Measurements from ENCODE around the gene VAMP2.

VAMP2 gene

GRCh38 chr17:8153957-8154607 lies 8.7 kb downstream of the VAMP2 start:
- peak; percentile 81 for DNase-seq

DNA sequence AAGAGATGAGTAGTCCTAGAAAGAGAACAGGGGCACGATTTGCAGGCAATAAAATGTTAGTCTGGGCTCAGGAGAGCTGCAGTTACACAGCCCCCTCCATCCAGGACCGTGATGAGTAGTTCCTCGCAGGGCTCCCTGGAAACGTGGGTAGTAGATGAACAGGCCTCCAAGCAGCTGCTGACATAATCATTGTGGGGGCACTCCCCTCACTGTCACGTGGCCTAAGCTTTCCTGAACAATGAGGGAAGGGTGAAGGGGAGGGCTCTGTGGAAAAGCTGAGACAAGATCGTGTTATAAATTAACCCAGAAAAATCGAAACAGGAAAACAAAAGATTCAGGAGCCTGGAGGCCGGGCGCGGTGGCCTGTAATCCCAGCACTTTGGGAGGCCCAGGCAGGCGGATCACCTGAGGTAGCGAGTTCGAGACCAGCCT lies 9.2 kb downstream of the VAMP2 start:
- peak; percentile 52 for DNase-seq

GRCh38 chr17:8153031-8153451 lies 9.7 kb downstream of the VAMP2 start:
- no peak for DNase-seq

- peak; percentile 88 for DNase-seq
These were observed 10.5 kb downstream of the VAMP2 start, which contains the start of gene PER1 for GRCh38 chr17:8152112-8152775. PER1 (minus strand) TSS chr17:8152404; CDS start chr17:8150706, 1,698 bp downstream.

DNA sequence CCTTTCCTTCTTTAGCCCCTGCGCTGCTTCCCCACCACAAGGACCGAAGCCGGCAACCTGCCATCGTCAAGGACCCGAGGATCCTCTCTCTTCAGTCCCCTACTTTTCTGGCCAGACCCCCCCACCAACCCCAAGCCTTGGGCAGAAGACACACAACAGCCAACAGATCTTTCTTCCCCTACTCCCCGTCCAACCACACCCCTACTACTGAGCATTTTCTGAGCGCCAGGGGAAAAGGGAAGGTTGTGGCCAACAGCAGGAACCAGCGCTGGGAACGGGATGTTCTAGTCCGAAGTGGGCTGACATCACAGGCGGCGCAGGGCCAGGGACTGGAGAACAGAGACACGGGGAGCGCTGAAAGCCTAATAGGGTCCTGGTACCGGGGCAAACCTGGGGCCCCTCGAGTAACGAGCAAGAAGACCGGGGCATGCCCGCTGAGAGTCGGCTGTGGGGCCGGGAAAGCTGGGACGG lies 11.1 kb downstream of the VAMP2 start:
- peak; percentile 34 for DNase-seq

- peak; percentile 82 for DNase-seq
These were observed 11.6 kb downstream of the VAMP2 start for GRCh38 chr17:8151120-8151640.

GRCh38 chr17:8150194-8151119 lies 12.3 kb downstream of the VAMP2 start:
- DNase-seq: no peak

- DNase-seq: no peak
These were observed 13.1 kb downstream of the VAMP2 start for GRCh38 chr17:8149419-8150193.

DNA sequence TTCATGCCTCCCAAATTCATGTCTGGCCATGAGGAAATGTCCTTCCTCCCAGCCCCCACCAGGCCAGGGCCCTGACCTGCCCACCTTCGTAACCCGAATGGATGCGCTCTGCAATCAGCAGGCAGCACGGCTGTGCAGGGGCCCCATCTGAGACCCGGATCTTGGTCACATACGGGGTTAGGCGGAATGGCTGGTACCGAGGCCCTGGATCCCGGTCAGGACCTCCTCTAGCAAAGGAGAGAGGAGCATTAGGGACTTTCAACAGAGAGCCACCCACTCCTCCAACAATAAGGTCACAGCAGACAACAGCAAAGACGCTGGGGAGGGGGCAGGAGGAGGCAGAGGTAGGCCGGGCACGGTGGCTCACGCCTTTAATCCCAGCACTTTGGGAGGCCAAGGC lies 14.2 kb downstream of the VAMP2 start:
- no peak for DNase-seq

GRCh38 chr17:8147805-8148404 lies 14.8 kb downstream of the VAMP2 start:
- no peak for DNase-seq

DNA sequence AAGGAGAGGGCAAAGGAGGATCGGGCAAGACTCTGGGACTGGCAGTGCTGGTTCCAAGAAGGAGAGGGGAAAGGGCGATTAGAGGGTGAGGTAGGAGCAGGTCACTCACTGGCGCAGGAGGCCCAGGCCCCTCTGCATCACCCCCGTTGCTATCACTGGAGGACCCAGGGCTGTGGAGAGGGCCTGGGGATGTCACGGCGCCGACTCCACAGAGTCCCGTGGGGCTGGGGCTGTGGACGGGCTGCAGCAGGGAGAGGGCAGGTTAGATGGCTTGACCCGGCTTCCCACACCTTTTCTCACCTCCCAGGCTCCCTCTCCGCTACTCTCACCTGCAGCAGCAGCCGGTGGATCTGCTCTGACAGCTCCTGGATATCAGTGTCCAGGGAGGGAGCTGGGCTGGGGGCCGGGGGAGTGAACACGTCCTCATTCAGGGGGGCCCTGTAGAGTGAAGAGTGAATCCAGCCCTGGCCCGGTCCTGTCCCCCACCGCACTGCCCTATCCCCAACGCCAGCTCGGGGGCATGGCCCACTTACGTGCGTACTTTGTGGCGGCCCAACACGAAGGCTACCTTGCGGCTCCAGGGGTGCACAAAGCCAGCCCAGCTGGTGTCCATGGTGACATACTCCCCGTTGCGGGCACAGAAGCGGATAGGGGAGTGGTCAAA lies 15.5 kb downstream of the VAMP2 start:
- no peak for DNase-seq

- no peak for DNase-seq
These were observed 16.2 kb downstream of the VAMP2 start for GRCh38 chr17:8146381-8147140.

GRCh38 chr17:8145811-8146210 lies 16.9 kb downstream of the VAMP2 start:
- DNase-seq: no peak

DNA sequence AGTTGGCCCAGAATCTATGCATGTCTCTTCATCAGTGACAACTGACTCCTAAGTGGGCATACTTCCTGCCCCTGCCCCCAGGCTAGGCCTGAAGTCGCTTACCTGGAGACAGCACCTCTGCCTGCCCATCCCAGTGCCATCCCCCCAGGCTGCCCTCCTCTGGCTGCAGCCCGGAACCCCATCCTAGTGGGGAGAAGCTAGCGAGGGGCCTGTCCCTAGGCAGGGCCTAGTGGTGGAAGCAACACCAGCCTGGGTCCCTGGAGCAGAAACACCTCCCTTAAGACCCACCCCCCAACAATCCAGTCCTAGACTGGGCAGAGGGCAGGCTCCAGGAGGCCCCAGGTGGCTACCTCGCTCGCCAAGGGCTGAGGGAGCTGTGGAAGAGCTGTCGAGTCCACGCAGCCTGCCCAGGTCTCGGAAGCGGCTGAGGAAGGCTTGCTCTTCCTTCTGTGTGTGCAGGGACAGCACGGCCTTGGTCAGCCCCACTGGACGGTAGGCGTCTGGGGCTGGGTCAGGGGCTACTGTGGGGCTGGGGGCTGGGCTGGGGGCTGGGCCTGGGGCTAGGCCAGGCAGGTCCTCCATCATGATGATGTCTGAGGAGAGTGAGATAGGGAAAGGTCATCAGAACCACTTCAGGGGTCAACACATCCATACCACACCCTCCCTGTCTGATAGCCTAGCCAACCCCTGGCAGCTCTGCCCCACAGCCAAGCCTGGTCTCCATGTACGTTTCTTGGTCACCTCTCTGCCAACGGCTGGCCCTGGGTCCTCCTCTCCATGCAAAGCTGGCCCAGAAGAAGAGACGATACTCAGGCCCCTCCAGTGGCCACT lies 18.1 kb downstream of the VAMP2 start:
- no peak for DNase-seq

DNA sequence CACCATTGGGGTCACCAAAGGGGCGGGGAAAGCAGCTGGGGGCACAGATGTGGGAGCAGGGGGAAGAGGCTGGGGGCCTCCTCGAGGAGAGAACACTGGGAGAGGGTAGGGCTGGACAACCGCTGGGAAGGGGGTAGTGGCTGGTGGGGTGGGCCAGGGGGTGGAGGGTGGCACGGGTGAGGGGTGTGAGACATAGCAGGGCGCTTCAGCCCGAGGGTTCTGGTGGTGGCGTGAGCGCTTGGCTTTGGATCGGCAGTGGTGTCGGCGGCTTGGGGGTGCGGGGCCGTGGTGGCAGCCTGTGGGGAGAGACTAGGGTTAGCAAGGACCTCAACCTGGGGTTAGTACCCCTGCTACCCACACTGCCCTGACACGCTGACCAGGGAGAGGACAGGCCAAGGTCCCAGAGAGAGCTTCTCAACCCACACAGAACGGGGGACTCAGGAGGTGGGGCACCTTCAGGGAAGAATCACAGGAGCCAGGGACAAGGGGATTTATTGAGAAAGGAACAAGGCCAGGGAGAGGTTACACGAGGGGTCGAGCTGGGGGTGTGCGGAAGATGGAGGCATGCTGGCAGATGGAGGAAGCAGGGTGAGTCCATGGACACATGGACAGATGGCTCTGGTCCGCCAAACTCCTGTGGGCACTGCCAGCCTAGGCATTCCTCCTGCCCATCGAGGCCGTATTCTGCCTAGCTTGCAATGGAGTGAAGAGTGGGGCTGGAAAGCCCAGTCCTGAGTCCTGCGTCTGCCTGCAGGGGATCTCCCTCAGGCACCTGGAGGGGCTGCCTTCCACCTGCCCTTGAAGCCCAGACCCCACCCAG lies 19.0 kb downstream of the VAMP2 start:
- no peak for DNase-seq

DNA sequence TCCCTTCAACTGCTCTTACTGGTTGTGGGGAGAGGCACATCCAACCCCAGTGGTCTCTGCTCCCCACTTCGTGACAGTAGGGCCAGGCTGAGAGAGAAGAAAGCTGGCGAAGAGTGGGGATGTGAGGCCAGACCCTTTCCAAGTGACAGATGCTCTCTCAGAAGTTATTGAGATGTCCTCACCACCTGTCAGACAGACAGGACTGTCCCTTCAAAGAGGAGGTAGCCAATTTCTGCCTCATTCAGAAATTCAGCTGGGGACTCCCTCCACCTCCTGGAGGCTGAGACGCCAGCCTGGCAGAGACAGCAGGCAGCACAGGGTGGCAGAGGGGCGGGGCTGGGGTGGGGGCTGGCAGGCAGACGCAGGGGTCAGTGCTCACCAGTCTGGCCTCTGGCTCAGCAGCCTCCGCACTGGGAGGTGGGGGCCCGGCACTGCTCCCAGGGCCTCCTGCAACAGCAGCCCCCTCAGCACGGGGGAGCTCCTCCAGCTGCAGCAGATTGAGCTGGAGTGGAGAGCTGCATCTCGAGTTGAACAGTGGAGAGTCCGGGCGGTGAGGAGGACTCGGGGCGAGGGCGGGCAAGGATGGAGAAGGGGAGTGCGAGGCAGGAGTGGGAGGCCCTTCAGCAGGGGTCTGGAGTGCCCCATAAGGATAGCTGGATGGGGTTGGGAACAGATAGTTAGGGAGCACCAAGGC lies 19.7 kb downstream of the VAMP2 start:
- no peak for DNase-seq

GRCh38 chr17:8142158-8142886 lies 20.4 kb downstream of the VAMP2 start:
- no peak for DNase-seq

All from stimulated activated naive CD4-positive, alpha-beta T cell treated with Interleukin-2 at 50 U/mL for 16 hours (primary cell).